Activated CD4-positive, alpha-beta T cell treated with anti-CD3 and anti-CD28 coated beads, Interleukin-2, amount 10 ng/mL, durations not matched to agents 7 days and 5 days (primary cell): Measurements from ENCODE around the gene WDR27. TPM values are rescaled to one million over a fixed set of nuclear protein-coding genes. Genes with fewer than 3 reads are reported as not detected.
"Not testable (repeated sequence)": the region's sequence is repeated elsewhere in the genome, so short reads cannot be mapped to it uniquely, and the experiment has no call there.

ENCODE experiments used
- CTCF ChIA-PET: fragments of 350-600 bp; sonication (Branson Sonifier 250); formaldehyde crosslinking; loops from one replicate; lab custom pipeline; 2021; ENCODE audit warnings: antibody characterized with exemption; lab: Charles Lee
- POLR2A ChIA-PET: fragments of 350-600 bp; sonication (Branson Sonifier 250); formaldehyde crosslinking; loops from one replicate; lab custom pipeline; 2021; ENCODE audit warnings: antibody characterized with exemption; lab: Charles Lee
- DNase-seq: peaks from one replicate; pipeline ENCODE4 v3.0.0-alpha.2; 2020
- H3K27ac Mint-ChIP-seq: one replicate; pipeline ENCODE4 v1.8.0; 2021; ENCODE audit warnings: mild to moderate bottlenecking, moderate library complexity, mixed read lengths
- H3K27me3 Mint-ChIP-seq: one replicate; pipeline ENCODE4 v1.8.0; 2021; ENCODE audit warnings: mixed read lengths
- H3K36me3 Mint-ChIP-seq: one replicate; pipeline ENCODE4 v1.8.0; 2021; ENCODE audit warnings: low read depth, mixed read lengths
- H3K4me1 Mint-ChIP-seq: one replicate; pipeline ENCODE4 v1.8.0; 2021; ENCODE audit warnings: mixed read lengths
- H3K4me3 Mint-ChIP-seq: one replicate; pipeline ENCODE4 v1.8.0; 2021; ENCODE audit warnings: mild to moderate bottlenecking, moderate library complexity, mixed read lengths
- H3K9me3 Mint-ChIP-seq: one replicate; pipeline ENCODE4 v1.8.0; 2021; ENCODE audit warnings: mixed read lengths
- total RNA-seq, 2 experiments: library from RNA; stranded (reverse); gene quantifications; one replicate each; pipeline ENCODE4 v1.2.3, GENCODE V29; 2021

WDR27 gene
- total RNA-seq, 2 experiments from 2014 or later, result 18.1 to 21.9 TPM

- Mint-ChIP-seq H3K4me1 (peaks cover 20% of the 10 kb centered on the region), H3K36me3 (peaks cover 6% of the 10 kb centered on the region), H3K27me3 (peaks cover 2% of the 10 kb centered on the region), H3K9me3 (peaks cover 4% of the 10 kb centered on the region), H3K27ac (no peak overlapping the region), H3K4me3 (no peak overlapping the region)
- ChIA-PET CTCF (no interaction called here), POLR2A (no interaction called here)
- DNase-seq, result no peak
These were observed 173.1 kb downstream of the WDR27 start for GRCh38 chr6:169528755-169529154.

DNA sequence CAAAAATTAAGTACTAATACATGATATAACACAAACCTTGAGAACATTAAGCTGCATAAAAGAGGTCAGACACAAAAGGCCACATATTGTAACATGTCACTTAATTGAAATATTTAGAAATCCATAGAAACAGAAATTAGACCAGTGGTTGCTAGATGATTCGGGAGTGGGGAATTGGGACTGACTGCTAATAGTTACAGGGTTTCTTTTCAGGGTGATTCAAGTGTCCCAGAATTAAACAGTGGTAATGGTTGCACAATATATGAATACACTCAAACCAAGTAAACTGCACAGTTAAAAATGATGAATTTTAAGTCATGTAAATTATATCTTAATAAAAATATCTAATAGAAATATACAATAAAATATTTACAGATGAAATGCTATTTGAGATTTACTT is 174.5 kb downstream of the WDR27 start:
- H3K4me1 Mint-ChIP-seq, result peaks cover 20% of the 10 kb centered on the region
- peaks cover 2% of the 10 kb centered on the region for H3K27me3 Mint-ChIP-seq
- ChIA-PET CTCF (no interaction called here), POLR2A (no interaction called here)
- H3K36me3 Mint-ChIP-seq, result no peaks in the 10 kb centered on the region
- H3K9me3 Mint-ChIP-seq, result peaks cover 4% of the 10 kb centered on the region
- H3K27ac Mint-ChIP-seq, result no peak overlapping the region
- no peak for DNase-seq
- H3K4me3 Mint-ChIP-seq, result no peak overlapping the region

DNA sequence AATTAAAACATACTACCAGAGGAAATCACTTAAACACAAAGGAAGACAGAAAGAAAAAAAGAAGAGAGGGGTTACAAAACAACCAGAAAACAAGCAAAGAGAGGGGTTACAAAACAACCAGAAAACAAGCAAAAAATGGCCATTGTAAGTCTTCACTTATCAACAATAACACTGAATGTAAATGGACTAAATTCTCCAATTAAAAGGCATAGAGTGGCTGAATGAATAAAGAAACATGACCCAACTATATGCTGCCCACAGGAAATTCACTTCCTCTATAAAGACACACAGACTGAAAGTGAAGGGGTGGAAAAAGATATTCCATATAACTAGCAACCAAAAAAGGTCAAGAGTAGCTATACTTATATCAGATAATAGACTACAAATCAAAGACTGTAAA is 180.0 kb downstream of the WDR27 start:
- Mint-ChIP-seq H3K4me1 (no peaks in the 10 kb centered on the region), H3K27me3 (peaks cover 3% of the 10 kb centered on the region), H3K9me3 (peaks cover 21% of the 10 kb centered on the region), H3K27ac (no peak overlapping the region), H3K4me3 (no peak overlapping the region), H3K36me3 (peaks cover 7% of the 10 kb centered on the region)
- CTCF ChIA-PET, result no interaction called here
- DNase-seq, result no peak
- POLR2A ChIA-PET, result no interaction called here

- H3K4me1 Mint-ChIP-seq, result no peaks in the 10 kb centered on the region
- H3K27ac Mint-ChIP-seq, result no peak overlapping the region
- H3K9me3 Mint-ChIP-seq, result peaks cover 21% of the 10 kb centered on the region
- H3K27me3 Mint-ChIP-seq, result peaks cover 3% of the 10 kb centered on the region
- H3K4me3 Mint-ChIP-seq, result no peak overlapping the region
- peaks cover 7% of the 10 kb centered on the region for H3K36me3 Mint-ChIP-seq
- DNase-seq, result no peak
- ChIA-PET POLR2A (no interaction called here), CTCF (interaction anchor here (0.6 kb wide), 1 partner anchor 13 kb away, joined by 3 read pairs; no protein-coding TSS in a partner anchor)
These were observed 181.7 kb downstream of the WDR27 start for GRCh38 chr6:169520104-169520503.

DNA sequence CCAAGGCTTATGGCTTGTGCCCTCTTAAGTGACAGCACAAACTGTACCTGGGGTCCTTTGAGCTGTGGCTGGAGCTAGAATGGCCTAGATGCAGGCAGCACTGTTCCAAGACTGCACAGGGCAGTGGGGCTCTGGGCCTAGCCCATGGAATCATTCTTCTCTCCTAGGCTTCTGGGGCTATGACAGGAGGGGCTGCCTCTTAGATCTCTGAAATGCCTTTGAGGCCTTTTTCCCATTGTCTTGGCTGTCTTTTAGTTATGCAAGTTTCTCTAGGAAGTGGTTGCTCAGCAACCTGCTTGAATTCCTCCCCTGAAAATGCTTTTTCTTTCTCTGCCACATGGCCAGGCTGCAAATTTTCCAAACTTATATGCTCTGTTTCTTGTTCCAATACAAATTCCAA is 183.4 kb downstream of the WDR27 start:
- Mint-ChIP-seq H3K27me3 (peaks cover 3% of the 10 kb centered on the region), H3K27ac (no peak overlapping the region), H3K4me1 (no peaks in the 10 kb centered on the region), H3K36me3 (peaks cover 7% of the 10 kb centered on the region), H3K9me3 (peaks cover 21% of the 10 kb centered on the region), H3K4me3 (no peak overlapping the region)
- ChIA-PET POLR2A (no interaction called here), CTCF (no interaction called here)
- DNase-seq, result no peak

- POLR2A ChIA-PET, result no interaction called here
- no peaks in the 10 kb centered on the region for H3K4me1 Mint-ChIP-seq
- H3K9me3 Mint-ChIP-seq, result peaks cover 7% of the 10 kb centered on the region
- H3K27me3 Mint-ChIP-seq, result no peaks in the 10 kb centered on the region
- no peak overlapping the region for H3K27ac Mint-ChIP-seq
- no peak for DNase-seq
- H3K36me3 Mint-ChIP-seq, result peaks cover 2% of the 10 kb centered on the region
- no peak overlapping the region for H3K4me3 Mint-ChIP-seq
- CTCF ChIA-PET, result no interaction called here
These were observed 188.2 kb downstream of the WDR27 start for GRCh38 chr6:169513478-169514193.

GRCh38 chr6:169511785-169512184 is 190.0 kb downstream of the WDR27 start:
- H3K4me3 Mint-ChIP-seq, DNase-seq, H3K27me3 Mint-ChIP-seq, H3K36me3 Mint-ChIP-seq, H3K27ac Mint-ChIP-seq, POLR2A ChIA-PET, H3K9me3 Mint-ChIP-seq, H3K4me1 Mint-ChIP-seq: not testable (repeated sequence)
- CTCF ChIA-PET, result interaction anchor here (1.1 kb wide), 1 partner anchor 147 kb away, joined by 3 read pairs; no protein-coding TSS in a partner anchor

DNA sequence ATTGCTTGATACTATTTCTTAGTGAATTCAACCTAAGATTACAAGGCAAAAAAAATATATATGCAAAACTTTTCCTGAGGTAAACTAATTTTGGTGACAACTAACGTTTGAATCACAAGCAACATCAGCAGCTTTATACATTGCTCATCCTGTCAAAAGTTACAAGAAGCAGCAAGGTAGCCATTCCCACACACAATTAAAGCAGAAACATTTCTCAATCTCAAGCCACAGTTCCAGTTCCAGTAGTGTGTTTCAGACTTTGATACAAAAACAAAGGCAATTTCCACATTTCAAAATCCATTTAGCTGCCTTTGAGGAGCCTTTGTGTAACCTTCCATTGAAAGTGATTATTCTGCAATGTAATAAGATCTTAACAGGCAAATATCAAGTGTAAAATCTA is 191.0 kb downstream of the WDR27 start:
- no peak overlapping the region for H3K27ac Mint-ChIP-seq
- no peak overlapping the region for H3K4me3 Mint-ChIP-seq
- peaks cover 3% of the 10 kb centered on the region for H3K9me3 Mint-ChIP-seq
- no peaks in the 10 kb centered on the region for H3K4me1 Mint-ChIP-seq
- ChIA-PET CTCF (no interaction called here), POLR2A (no interaction called here)
- no peaks in the 10 kb centered on the region for H3K36me3 Mint-ChIP-seq
- no peaks in the 10 kb centered on the region for H3K27me3 Mint-ChIP-seq
- DNase-seq, result no peak

DNA sequence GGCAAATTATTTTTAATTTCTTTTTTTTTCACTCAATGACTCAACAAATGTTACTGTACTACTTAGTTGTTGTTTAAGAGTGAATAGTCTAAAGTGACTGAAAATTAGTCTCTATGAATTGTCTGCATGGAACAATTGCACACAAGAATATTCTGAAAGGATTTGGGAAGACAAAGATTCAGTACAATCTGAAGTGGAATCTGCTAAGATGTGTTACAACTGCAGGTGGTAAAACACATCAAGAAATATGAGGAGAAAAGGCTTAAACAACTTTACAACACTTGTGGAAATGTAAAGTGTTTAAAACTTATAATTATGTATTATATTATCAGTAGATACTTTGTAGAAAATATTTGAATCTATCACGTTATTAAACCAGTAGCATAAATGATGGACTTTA is 193.4 kb downstream of the WDR27 start:
- ChIA-PET CTCF (interaction anchor here (0.7 kb wide), 1 partner anchor 98 kb away, joined by 3 read pairs; no protein-coding TSS in a partner anchor), POLR2A (no interaction called here)
- Mint-ChIP-seq H3K4me3 (no peak overlapping the region), H3K27ac (no peak overlapping the region), H3K9me3 (peaks cover 3% of the 10 kb centered on the region), H3K27me3 (no peaks in the 10 kb centered on the region), H3K36me3 (no peaks in the 10 kb centered on the region), H3K4me1 (no peaks in the 10 kb centered on the region)
- no peak for DNase-seq

- ChIA-PET POLR2A (no interaction called here), CTCF (interaction anchor here (1.6 kb wide), 1 partner anchor 33 kb away, joined by 3 read pairs; no protein-coding TSS in a partner anchor)
- H3K9me3 Mint-ChIP-seq, result peaks cover 3% of the 10 kb centered on the region
- no peaks in the 10 kb centered on the region for H3K4me1 Mint-ChIP-seq
- no peak overlapping the region for H3K27ac Mint-ChIP-seq
- no peak overlapping the region for H3K4me3 Mint-ChIP-seq
- no peaks in the 10 kb centered on the region for H3K27me3 Mint-ChIP-seq
- DNase-seq, result no peak
- H3K36me3 Mint-ChIP-seq, result no peaks in the 10 kb centered on the region
These were observed 198.2 kb downstream of the WDR27 start for GRCh38 chr6:169503422-169504152.

DNA sequence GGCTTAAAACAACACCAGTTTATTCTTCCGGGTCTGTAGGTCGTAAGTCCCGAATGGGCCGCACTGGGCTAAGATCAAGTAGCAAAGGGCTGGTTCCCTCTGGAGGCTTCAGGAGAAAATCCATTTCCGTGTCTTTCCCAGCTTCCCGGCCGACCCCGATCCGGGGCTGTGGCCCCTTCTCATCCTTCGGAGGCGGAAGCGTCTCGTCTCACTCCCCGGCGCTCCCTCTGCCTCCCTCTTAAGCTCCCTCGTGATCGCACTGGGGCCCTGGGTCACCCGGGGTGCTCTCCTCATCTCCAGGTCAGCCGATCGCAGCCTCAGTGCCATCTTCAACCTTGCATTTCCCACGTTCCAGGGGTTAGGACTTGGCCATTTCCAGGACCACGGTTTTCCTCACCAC is 199.4 kb downstream of the WDR27 start:
- Mint-ChIP-seq H3K9me3 (no peaks in the 10 kb centered on the region), H3K4me1 (no peaks in the 10 kb centered on the region), H3K4me3 (no peak overlapping the region), H3K36me3 (no peaks in the 10 kb centered on the region), H3K27me3 (no peaks in the 10 kb centered on the region), H3K27ac (no peak overlapping the region)
- POLR2A ChIA-PET, result no interaction called here
- CTCF ChIA-PET, result no interaction called here
- DNase-seq, result no peak

DNA sequence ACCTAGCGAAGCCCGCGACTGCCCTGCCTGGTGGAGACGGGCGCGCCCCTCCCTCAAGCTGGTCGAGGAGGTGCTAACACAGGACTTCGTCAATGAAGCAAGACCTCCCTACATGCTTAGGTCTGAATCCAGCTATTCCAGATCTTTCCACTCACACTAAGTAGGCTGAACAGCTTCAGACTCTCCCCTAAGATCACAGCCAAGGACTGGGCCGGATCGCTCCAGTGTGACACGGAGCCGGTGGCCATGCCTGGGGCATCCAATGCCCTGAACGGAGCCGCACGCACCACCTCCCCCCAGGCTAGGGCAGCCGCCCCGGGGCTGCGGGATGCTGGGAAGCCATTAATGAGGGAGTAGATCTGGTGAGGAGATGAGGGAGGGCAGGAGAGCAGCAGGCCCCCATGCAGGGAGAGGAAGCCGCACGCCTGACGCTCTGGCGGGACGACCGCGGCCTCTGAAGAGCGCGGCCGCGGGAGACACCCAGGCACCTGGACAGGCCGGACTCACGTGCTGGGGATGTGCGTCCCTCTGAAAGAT is 200.0 kb downstream of the WDR27 start:
- H3K27me3 Mint-ChIP-seq, result no peaks in the 10 kb centered on the region
- no peak for DNase-seq
- POLR2A ChIA-PET, result no interaction called here
- no peaks in the 10 kb centered on the region for H3K4me1 Mint-ChIP-seq
- no peaks in the 10 kb centered on the region for H3K9me3 Mint-ChIP-seq
- CTCF ChIA-PET, result no interaction called here
- no peaks in the 10 kb centered on the region for H3K36me3 Mint-ChIP-seq
- H3K27ac Mint-ChIP-seq, result no peak overlapping the region
- no peak overlapping the region for H3K4me3 Mint-ChIP-seq

DNA sequence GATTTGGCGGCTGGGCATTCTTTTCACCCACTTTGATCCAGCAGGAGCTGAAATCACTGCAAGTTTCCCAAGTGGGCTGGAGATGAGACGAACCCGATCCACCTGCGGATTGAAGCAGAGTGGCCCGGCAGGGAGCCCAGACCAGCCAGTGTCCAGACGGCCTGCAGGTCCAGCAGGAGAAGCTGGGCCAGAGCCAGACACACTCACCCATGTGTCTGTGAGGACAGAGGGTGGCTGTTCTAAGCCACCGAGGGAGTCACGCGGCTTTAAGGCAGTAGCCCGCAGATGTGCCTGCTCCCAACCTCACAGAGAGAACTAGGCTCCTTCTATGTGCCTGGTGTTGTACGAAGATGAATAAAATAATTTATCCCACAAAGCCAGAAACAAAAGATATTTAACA is 200.7 kb downstream of the WDR27 start:
- Mint-ChIP-seq H3K27me3 (no peaks in the 10 kb centered on the region), H3K36me3 (no peaks in the 10 kb centered on the region), H3K4me3 (no peak overlapping the region), H3K9me3 (no peaks in the 10 kb centered on the region), H3K27ac (no peak overlapping the region), H3K4me1 (no peaks in the 10 kb centered on the region)
- CTCF ChIA-PET, result no interaction called here
- no peak for DNase-seq
- POLR2A ChIA-PET, result no interaction called here
